Cardiac muscle cell (in vitro differentiated cells and primary cell): ENCODE measurements around the gene DAZAP1. TPM values are rescaled to one million over a fixed set of nuclear protein-coding genes. Genes with fewer than 3 reads are reported as not detected.

ENCODE experiments used
- DNase-seq, 2 donors: peaks; one replicate each; pipeline versions ENCODE4 v3.0.0 to v3.0.0-alpha.2; 2010 to 2017; ENCODE audit warnings: low read depth in 1 of 2, low spot score in 1 of 2
- H3K27ac ChIP-seq: fragments of 200-600 bp; sonication (generic); 2 replicates; pipeline ENCODE4 v1.5.1; 2016
- H3K27me3 ChIP-seq: fragments of 200-600 bp; sonication (generic); 2 replicates; pipeline ENCODE4 v1.6.0; 2016; ENCODE audit warnings: control low read depth
- H3K36me3 ChIP-seq: fragments of 200-600 bp; sonication (generic); 2 replicates; pipeline ENCODE4 v1.5.1; 2016; ENCODE audit warnings: control low read depth
- H3K4me1 ChIP-seq: fragments of 200-600 bp; sonication (generic); 2 replicates; pipeline ENCODE4 v1.8.1; 2017; ENCODE audit warnings: low read depth, mild to moderate bottlenecking, mixed run types
- H3K4me3 ChIP-seq: fragments of 200-600 bp; sonication (generic); 2 replicates; pipeline ENCODE4 v1.5.1; 2016; ENCODE audit warnings: mild to moderate bottlenecking
- H3K9me3 ChIP-seq: fragments of 200-600 bp; sonication (generic); 2 replicates; pipeline ENCODE4 v1.5.1; 2017; ENCODE audit warnings: low read depth, mild to moderate bottlenecking, control low read depth
- polyA plus RNA-seq: library from polyadenylated mRNA; unstranded; fragments of >200 nt; fragmentation: Nextera tagmentation; extraction: Ambion mirVana; gene quantifications from 2 replicates; pipeline ENCODE4 v1.2.1, GENCODE V29; 2016
- total RNA-seq: library from RNA; depleted of rRNA; stranded (reverse); fragments of >200 nt; gene quantifications from 2 replicates; pipeline ENCODE4 v1.2.3, GENCODE V29; 2016
- TF ChIP-seq, protein P1 (sequence below): IDR thresholded peaks from 2 replicates; pipeline ENCODE4 v1.5.1; 2012; ENCODE audit warnings: low read depth, mild to moderate bottlenecking, low read length

Gene DAZAP1
- total and polyA plus RNA-seq, 2 experiments from 2014 or later = 43.0 to 112 TPM

DNA sequence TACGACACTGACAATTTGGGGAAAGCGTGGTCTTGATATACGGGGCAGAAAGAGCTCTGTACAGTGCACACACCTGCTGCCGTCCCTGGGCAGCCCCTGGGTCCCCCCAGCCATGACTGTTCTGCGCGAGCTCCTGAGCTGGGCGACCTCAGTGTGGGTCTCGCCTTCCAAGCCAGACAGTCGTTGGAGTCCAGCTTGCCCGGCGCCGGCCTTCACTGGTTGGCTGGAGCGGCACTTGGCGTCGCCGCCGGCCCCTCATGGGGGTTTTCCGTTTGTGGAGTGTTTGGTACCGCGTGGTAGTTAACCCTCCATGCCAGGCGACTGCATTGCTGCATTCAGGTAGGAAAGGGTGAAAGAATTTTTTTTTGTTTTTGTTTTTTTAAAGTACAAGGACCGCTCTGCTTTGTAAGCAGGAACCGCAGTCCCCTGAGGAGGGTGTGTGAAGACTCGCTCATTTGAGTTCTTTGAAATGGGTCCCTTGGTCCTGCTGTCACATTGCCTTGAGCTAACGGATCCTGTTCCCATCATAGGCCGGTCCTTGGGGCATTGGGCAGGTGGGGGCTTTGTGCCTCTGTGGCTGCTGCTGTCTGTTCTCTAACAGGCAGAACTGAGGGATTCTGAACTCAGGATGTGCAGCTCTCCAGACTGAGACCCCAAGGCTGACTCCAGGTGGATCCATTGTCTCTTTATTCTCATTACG is 20.0 kb downstream of the DAZAP1 start:
- Histone ChIP-seq H3K27ac (no peak overlapping the region), H3K36me3 (peaks cover 27% of the 10 kb centered on the region), H3K4me1 (no peaks in the 10 kb centered on the region), H3K4me3 (no peak overlapping the region), H3K9me3 (no peaks in the 10 kb centered on the region), H3K27me3 (no peaks in the 10 kb centered on the region)
- TF ChIP-seq, protein P1, sequence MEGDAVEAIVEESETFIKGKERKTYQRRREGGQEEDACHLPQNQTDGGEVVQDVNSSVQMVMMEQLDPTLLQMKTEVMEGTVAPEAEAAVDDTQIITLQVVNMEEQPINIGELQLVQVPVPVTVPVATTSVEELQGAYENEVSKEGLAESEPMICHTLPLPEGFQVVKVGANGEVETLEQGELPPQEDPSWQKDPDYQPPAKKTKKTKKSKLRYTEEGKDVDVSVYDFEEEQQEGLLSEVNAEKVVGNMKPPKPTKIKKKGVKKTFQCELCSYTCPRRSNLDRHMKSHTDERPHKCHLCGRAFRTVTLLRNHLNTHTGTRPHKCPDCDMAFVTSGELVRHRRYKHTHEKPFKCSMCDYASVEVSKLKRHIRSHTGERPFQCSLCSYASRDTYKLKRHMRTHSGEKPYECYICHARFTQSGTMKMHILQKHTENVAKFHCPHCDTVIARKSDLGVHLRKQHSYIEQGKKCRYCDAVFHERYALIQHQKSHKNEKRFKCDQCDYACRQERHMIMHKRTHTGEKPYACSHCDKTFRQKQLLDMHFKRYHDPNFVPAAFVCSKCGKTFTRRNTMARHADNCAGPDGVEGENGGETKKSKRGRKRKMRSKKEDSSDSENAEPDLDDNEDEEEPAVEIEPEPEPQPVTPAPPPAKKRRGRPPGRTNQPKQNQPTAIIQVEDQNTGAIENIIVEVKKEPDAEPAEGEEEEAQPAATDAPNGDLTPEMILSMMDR = no peak
- no peak for DNase-seq

DNA sequence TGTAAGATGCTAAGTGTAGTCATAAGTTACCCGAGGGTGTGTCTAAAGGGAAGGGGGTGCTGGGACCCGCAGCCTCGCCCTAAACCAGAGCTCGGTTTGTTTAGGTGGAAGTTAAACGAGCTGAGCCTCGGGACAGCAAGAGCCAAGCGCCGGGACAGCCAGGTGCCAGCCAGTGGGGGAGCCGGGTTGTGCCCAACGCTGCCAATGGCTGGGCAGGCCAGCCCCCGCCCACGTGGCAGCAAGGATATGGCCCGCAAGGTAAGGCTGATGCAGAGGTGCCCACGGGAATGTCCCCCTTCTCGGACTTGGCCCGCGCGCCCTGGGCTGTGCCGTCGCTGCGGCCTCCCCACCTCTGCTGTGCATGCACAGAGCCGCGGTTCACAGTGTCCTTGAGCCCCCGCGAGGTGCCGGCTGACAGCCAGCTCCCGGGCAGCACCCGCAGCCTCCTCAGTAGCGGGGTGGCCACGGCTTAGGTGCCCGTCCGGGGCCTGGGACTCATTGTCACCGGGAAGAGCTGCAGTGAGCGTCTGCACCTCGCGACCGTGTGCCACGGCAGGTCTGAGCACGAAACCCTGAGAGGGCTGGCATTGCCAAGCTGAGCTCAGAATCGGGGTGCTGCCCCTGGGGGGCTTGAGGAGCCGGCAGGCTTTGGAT is 21.5 kb downstream of the DAZAP1 start:
- no peaks in the 10 kb centered on the region for H3K27me3 ChIP-seq
- H3K4me1 ChIP-seq = no peaks in the 10 kb centered on the region
- DNase-seq = no peak
- no peak overlapping the region for H3K27ac ChIP-seq
- no peak overlapping the region for H3K4me3 ChIP-seq
- TF ChIP-seq, protein P1 = no peak
- no peaks in the 10 kb centered on the region for H3K9me3 ChIP-seq
- H3K36me3 ChIP-seq = peaks cover 26% of the 10 kb centered on the region

DNA sequence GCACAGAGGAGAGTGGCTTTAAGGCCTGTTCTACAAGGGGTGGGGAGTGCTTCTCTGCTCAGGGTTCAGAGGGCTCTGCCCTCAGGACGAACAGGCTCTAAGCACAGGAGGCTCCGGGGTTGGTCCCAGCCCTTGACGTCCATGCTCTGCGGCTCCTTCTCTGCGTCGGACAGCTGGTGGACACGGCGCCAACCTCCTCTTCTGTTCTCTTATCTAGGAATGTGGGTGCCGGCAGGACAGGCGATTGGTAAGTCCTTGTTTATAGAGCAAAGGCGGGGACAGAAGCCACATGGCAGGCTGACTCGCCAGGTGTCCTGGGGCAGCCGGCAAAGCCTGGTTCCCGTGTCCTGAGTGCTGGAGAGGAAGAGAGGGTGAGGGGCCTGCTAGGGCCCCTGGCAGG is 22.4 kb downstream of the DAZAP1 start:
- peaks cover 24% of the 10 kb centered on the region for H3K36me3 ChIP-seq
- H3K4me3 ChIP-seq = no peak overlapping the region

DNA sequence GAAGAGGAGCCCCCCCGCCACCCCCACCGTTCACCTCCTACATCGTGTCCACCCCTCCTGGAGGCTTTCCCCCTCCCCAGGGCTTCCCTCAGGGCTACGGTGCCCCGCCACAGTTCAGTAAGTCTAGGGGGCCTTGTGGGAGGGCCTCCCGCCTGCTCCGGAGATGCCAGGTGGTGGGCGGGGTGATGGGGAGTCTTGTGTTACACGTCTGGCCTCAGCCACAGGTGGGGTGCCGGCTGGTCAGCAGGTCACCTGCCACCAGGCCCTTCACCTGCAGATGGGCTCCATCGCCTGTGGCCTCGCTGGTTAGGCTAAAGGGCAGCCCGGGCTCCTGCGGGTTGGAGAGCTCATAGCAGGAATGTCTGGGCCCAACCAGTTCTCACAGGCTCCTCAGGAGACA is 22.9 kb downstream of the DAZAP1 start:
- H3K27me3 ChIP-seq = no peaks in the 10 kb centered on the region
- no peaks in the 10 kb centered on the region for H3K4me1 ChIP-seq
- H3K9me3 ChIP-seq = no peaks in the 10 kb centered on the region
- peaks cover 24% of the 10 kb centered on the region for H3K36me3 ChIP-seq
- H3K27ac ChIP-seq = no peak overlapping the region
- DNase-seq = no peak
- H3K4me3 ChIP-seq = no peak overlapping the region
- TF ChIP-seq, protein P1 = no peak

More for the DNA sequence above, 22.4 kb downstream of the DAZAP1 start:
- Histone ChIP-seq H3K4me1 (no peaks in the 10 kb centered on the region), H3K27ac (peak overlapping the region; percentile 13), H3K27me3 (no peaks in the 10 kb centered on the region), H3K9me3 (no peaks in the 10 kb centered on the region)
- TF ChIP-seq, protein P1 = no peak
- DNase-seq = peak in 1 of 2 donors; percentile 45

DNA sequence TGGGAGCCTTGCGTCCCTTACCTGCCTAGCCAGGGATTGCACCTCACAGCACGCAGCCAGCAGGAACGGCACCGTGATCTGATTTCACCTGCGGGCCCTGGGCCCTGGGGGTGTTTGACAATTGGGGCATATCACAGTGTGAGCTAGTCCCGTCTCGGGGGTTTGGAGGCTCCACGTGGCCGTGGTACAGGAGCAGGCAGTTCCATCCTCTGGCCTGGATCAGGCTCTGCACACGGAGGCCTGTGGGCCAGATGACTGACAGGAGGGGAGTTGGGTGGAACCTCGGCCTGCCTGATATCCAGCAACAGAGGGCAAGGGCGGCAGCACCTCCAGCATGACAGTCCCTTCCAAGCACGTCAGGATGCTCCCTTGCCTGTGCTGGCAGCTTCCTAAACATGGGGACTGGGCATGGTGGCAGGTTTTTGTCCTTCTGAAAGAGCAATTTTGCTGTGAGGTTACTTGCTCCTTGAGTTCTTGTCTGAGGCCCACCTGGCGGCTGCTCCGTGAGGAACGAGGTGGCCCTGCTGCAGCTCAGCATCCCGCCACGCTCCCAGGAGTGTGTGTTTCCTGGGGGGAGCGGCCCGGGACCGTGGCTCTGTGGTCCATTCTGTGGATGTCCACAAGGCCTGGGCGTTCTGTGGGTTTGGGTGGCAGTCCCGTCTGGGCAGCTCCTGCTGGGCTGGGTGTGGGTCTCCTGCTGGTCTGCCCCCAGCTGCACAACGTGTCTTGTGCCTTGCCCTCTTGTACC is 24.5 kb downstream of the DAZAP1 start:
- no peaks in the 10 kb centered on the region for H3K4me1 ChIP-seq
- TF ChIP-seq, protein P1 = no peak
- no peaks in the 10 kb centered on the region for H3K27me3 ChIP-seq
- no peak for DNase-seq
- no peaks in the 10 kb centered on the region for H3K9me3 ChIP-seq
- no peak overlapping the region for H3K27ac ChIP-seq
- no peak overlapping the region for H3K4me3 ChIP-seq
- H3K36me3 ChIP-seq = peaks cover 24% of the 10 kb centered on the region
